Adrenal gland (tissue), 12 donors: ENCODE measurements around the gene PKDCC. TPM values are rescaled to one million over a fixed set of nuclear protein-coding genes. Genes with fewer than 3 reads are reported as not detected.

ENCODE experiments used
- DNase-seq, 7 donors: peaks; one replicate each; pipeline ENCODE4 v3.0.0-alpha.2; 2019 to 2020
- H3K27ac ChIP-seq, 5 donors: fragments of 200-600 bp; sonication (generic) in 4 of 5; 1 replicate in 3 of 5; 2 replicates in 2 of 5; pipeline versions ENCODE4 v1.5.1 to v1.8.0; 2016 to 2020; ENCODE audit warnings: mild to moderate bottlenecking in 1 of 5
- H3K27me3 ChIP-seq: fragments of 200-600 bp; 2 replicates; pipeline ENCODE4 v1.8.0; 2021
- H3K36me3 ChIP-seq, 2 donors: fragments of 200-600 bp; replicated peaks in 1 of 2; 1 replicate in 1 of 2; 2 replicates in 1 of 2; pipeline versions ENCODE4 v1.5.1 to v1.8.0; 2018 to 2022
- H3K4me1 ChIP-seq, 2 donors: fragments of 200-600 bp; replicated peaks in 1 of 2; 1 replicate in 1 of 2; 2 replicates in 1 of 2; pipeline versions ENCODE4 v1.5.1 to v1.8.0; 2018 to 2021
- H3K4me3 ChIP-seq, 4 donors: fragments of 200-600 bp; sonication (generic) in 3 of 4; one replicate each; pipeline ENCODE4 v1.5.1; 2016 to 2018
- H3K9me3 ChIP-seq, 3 donors: fragments of 200-600 bp; sonication (generic) in 1 of 3; replicated peaks in 1 of 3; 1 replicate in 2 of 3; 2 replicates in 1 of 3; pipeline versions ENCODE4 v1.5.1 to v1.8.0; 2016 to 2021
- POLR2A ChIP-seq, 2 donors: fragments of 450-650 bp; IDR thresholded peaks; one replicate each; pipeline ENCODE4 v1.6.1; 2017; ENCODE audit warnings: antibody characterized with exemption in 2 of 2, mild to moderate bottlenecking in 2 of 2, moderate library complexity in 1 of 2
- WGBS, 4 donors: extraction: QIAGEN DNeasy Blood & Tissue Kit in 2 of 4; methylation state at CpG; one replicate each; pipeline versions ENCODE4 v1.1.5 to v1.1.7; 2013 to 2017; 5-methylcytosine and 5-hydroxymethylcytosine counted together
- intact Hi-C, 2 donors: fragments of 100-400 bp; cut with DNase I; formaldehyde crosslinking; loops; one replicate each; pipeline versions ENCODE4 v1.14.1 to v1.15.0; 2022 to 2023
- polyA plus RNA-seq, 3 donors: library from polyadenylated mRNA; stranded (reverse); fragments of 200-250 nt in 2 of 3; fragments of 350-450 nt in 1 of 3; fragmentation: Illumina TruSeq in 1 of 3; extraction: RNeasy Lipid Tissue Mini Kit (QIAGEN cat#74804) in 1 of 3; gene quantifications; one replicate each; pipeline ENCODE4 v1.2.3, GENCODE V29; 2013 to 2014
- total RNA-seq, 9 donors: library from RNA; depleted of rRNA in 4 of 9; stranded (reverse); fragments of >200 nt in 4 of 9; fragments of 120-200 nt in 1 of 9; fragmentation: NEBNext Ultra II Directional in 1 of 9; extraction: Animal tissue kit (Norgen Biotek cat#: 25700) in 1 of 9; gene quantifications; one replicate each; pipeline versions ENCODE4 v1.1.0 to v1.2.4, GENCODE V29; 2013 to 2023
- TF ChIP-seq, protein P1 (sequence below), 6 experiments: fragments of 450-650 bp in 4 of 6; fragments of 200-600 bp in 2 of 6; sonication (generic) in 1 of 6; IDR thresholded peaks; 1 replicate in 5 of 6; 2 replicates in 1 of 6; pipeline versions ENCODE4 v1.5.1 to v1.8.0; 2016 to 2021; ENCODE audit warnings: antibody characterized with exemption in 6 of 6, mild to moderate bottlenecking in 2 of 6, moderate library complexity in 1 of 6
- donor health status: healthy with polysubstance abuse.
- donor health status: Bipolar disorder and iron deficiency.
- donor health status: DM: yes; HTN: yes; CAD: no.
- donor health status: DM: no; HTN: no; CAD: no.
- donor health status: DM: no; HTN: no; CAD: no.
- donor health status: DM: yes; HTN: yes; CAD: no.

PKDCC gene
- total and polyA plus RNA-seq, 12 donors: 29.7 to 170 (median 51.5) TPM

DNA sequence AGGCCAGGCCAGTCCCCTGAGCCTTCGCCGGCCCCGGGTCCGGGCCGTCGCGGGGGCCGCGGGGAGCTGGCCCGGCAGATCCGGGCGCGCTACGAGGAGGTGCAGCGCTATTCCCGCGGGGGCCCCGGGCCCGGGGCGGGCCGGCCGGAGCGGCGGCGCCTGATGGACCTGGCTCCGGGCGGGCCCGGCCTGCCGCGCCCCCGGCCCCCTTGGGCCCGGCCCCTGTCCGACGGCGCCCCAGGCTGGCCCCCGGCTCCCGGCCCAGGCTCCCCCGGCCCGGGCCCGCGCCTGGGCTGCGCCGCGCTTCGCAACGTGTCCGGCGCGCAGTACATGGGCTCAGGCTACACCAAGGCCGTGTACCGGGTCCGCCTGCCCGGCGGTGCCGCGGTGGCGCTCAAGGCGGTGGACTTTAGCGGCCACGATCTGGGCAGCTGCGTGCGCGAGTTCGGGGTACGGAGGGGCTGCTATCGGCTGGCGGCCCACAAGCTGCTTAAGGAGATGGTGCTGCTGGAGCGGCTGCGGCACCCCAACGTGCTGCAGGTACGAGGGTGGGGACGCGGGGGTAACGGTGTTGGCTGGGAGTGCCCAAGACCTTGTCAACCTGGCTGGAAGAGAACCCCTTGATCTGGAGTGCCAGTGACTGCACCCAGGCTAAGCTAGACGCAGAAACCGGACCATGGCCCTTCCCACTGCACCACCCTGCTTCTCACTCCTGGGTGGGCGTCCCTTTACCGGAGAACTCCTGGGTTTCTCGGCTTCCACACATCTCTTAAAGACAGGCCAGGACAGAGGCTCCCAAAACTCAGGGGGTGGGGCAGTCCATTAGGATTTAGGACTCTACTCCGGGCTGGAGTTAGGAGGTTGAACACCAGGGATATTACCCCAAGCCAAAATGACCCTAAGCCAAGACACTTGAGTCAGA, 739 bp downstream of the PKDCC start:
- 3 to 25% (median 13%) methylated on average over 4 to 80 of the region's 80 CpGs for WGBS, 4 donors
- intact Hi-C loops: no loop called here
- DNase-seq: peak in 2 of 7 donors; percentile 41 to 54

DNA sequence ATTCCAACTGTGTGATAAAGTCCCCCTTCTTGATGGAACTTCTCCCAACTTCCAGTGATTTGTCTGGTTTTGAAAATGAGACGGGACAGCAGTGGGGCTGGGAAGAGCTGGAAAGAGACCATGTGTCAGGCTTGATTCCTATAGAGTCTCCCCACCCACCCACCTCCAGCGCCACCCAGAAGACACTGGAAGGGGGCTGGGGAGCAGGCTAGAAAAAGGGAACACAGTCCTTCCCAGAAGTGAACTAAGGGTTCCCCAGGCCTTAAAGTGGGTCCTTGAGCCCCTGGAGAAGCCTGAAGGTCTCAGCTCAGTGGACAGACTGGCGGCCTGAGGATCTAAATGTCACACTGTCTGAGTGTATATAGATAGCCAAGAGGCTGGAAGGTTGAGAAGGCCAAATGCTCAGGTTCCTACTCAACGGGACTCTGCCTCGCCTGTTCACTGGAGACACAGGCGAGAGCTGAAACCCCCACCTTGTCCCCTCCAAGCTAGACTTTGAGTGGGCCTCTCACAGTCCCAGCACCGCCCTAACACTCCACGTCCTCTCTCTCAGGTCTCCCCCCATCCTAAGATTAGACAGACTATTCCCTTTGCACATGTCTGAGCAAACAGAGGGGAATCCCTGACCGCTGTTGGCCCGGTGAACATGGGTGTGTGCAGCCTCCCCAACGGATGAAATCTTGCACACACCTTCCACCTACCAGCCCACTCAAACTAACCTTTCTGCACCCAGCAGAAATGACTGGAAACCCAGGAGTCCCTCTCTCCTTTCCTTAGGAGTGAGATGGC, 1.6 kb downstream of the PKDCC start:
- H3K36me3 ChIP-seq: no peaks in the 10 kb centered on the region
- H3K27ac ChIP-seq: peak overlapping the region in 4 of 5 donors; percentile 64 to 96 (median 77)
- H3K9me3 ChIP-seq: no peaks in the 10 kb centered on the region
- H3K27me3 ChIP-seq: no peaks in the 10 kb centered on the region
- DNase-seq: no peak
- peak overlapping the region in 2 of 4 donors; percentile 43 to 96 for H3K4me3 ChIP-seq
- H3K4me1 ChIP-seq: peaks cover 32 to 35% of the 10 kb centered on the region in 2 donors
- intact Hi-C loops: no loop called here
- TF ChIP-seq, protein P1, sequence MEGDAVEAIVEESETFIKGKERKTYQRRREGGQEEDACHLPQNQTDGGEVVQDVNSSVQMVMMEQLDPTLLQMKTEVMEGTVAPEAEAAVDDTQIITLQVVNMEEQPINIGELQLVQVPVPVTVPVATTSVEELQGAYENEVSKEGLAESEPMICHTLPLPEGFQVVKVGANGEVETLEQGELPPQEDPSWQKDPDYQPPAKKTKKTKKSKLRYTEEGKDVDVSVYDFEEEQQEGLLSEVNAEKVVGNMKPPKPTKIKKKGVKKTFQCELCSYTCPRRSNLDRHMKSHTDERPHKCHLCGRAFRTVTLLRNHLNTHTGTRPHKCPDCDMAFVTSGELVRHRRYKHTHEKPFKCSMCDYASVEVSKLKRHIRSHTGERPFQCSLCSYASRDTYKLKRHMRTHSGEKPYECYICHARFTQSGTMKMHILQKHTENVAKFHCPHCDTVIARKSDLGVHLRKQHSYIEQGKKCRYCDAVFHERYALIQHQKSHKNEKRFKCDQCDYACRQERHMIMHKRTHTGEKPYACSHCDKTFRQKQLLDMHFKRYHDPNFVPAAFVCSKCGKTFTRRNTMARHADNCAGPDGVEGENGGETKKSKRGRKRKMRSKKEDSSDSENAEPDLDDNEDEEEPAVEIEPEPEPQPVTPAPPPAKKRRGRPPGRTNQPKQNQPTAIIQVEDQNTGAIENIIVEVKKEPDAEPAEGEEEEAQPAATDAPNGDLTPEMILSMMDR (IDR thresholded peaks at IDR 0.05): no peak
- no peak for TF ChIP-seq POLR2A (IDR thresholded peaks at IDR 0.05)
- 62 to 69% (median 65%) methylated on average over 8 to 11 of the region's 11 CpGs for whole genome bisulfite sequencing, 4 donors

More for the DNA sequence above, 739 bp downstream of the PKDCC start:
- H3K27ac ChIP-seq: peak overlapping the region in 4 of 5 donors; percentile 64 to 96 (median 77)
- TF ChIP-seq, protein P1 (IDR thresholded peaks at IDR 0.05): no peak
- no peak for TF ChIP-seq POLR2A (IDR thresholded peaks at IDR 0.05)
- no peaks in the 10 kb centered on the region for H3K9me3 ChIP-seq
- H3K4me1 ChIP-seq: peaks cover 24 to 27% of the 10 kb centered on the region in 2 donors
- H3K36me3 ChIP-seq: no peaks in the 10 kb centered on the region
- no peaks in the 10 kb centered on the region for H3K27me3 ChIP-seq
- peak overlapping the region; percentile 43 to 96 (median 52) for H3K4me3 ChIP-seq

DNA sequence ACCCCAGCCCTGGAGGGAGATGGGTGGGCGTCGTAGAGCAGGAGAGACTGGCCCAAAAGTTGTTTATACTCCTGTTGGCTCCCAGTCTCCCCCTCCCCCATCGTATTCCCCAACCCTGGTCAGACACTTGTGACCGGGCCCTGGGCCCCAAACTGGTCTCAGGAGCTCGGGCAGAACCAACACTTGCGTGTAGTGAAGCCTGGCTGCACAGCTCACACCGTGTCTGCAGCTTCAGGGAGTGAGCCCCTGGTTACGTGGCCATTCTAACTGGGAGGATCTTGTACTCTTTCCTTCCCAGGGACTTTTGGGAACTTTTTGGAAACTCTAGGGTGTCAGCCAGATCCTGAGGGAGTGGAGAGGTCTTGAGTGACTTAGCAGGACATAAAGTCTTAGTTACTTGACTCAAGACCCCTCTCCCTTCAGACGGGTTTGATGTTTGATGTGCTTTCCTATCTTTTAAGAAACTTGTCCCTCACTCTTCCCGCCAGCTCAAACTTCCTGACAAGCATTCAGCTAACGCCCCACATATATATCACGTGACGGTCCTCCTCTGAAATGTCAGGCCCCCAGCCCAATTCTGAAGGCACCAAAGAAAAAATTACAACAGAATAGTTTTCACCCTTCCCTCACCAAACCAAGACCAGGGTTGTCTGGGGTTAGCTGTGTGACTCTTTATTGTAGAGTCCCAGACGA, 2.3 kb downstream of the PKDCC start:
- WGBS, 4 donors: 55 to 83% (median 64%) methylated on average over 12 to 14 of the region's 14 CpGs
- Histone ChIP-seq H3K36me3 (no peaks in the 10 kb centered on the region), H3K4me1 (peaks cover 40% of the 10 kb centered on the region in 2 donors), H3K9me3 (no peaks in the 10 kb centered on the region), H3K4me3 (peak overlapping the region in 1 of 4 donors; percentile 96), H3K27ac (peak overlapping the region in 4 of 5 donors; percentile 64 to 96 (median 77)), H3K27me3 (no peaks in the 10 kb centered on the region)
- TF ChIP-seq, protein P1 (IDR thresholded peaks at IDR 0.05): no peak
- no peak for TF ChIP-seq POLR2A (IDR thresholded peaks at IDR 0.05)
- no peak for DNase-seq
- intact Hi-C loops: no loop called here
